Mucosa of descending colon (tissue), 3 donors: ENCODE measurements around the gene TTC9. TPM values are rescaled to one million over a fixed set of nuclear protein-coding genes. Genes with fewer than 3 reads are reported as not detected.

Experiments used
- ATAC-seq: fragments of 200-7000 bp; cut with Tn5 transposase; one replicate; pipeline ENCODE4 v1.9.1; 2020; ENCODE audit warnings: mild to moderate bottlenecking, moderate library complexity
- DNase-seq, 3 donors: peaks; one replicate each; pipeline ENCODE4 v3.0.0-alpha.2; 2020
- H3K36me3 ChIP-seq: fragments of 200-600 bp; one replicate; pipeline ENCODE4 v1.8.0; 2021; ENCODE audit warnings: low read depth, mild to moderate bottlenecking
- H3K4me1 ChIP-seq: fragments of 200-600 bp; one replicate; pipeline ENCODE4 v1.8.0; 2021; ENCODE audit warnings: low read depth, mild to moderate bottlenecking
- H3K4me3 ChIP-seq: fragments of 200-600 bp; one replicate; pipeline ENCODE4 v1.8.0; 2021; ENCODE audit warnings: mild to moderate bottlenecking
- H3K9me3 ChIP-seq: fragments of 200-600 bp; one replicate; pipeline ENCODE4 v1.8.0; 2021; ENCODE audit warnings: mild to moderate bottlenecking
- CTCF ChIP-seq: fragments of 200-600 bp; IDR thresholded peaks from one replicate; pipeline ENCODE4 v1.8.0; 2022; ENCODE audit warnings: antibody characterized with exemption, mild to moderate bottlenecking
- intact Hi-C, 2 donors: fragments of 100-400 bp; cut with DNase I in 1 of 2; cut with micrococcal nuclease in 1 of 2; formaldehyde crosslinking; loops; one replicate each; pipeline versions ENCODE4 v1.11.0 to v1.11.1; 2022; cut with DNase I, micrococcal nuclease
- total RNA-seq, 3 donors: library from RNA; stranded (reverse); fragmentation: NEBNext Ultra II Directional in 2 of 3; extraction: Animal tissue kit (Norgen Biotek cat#: 25700) in 2 of 3; gene quantifications; one replicate each; pipeline versions ENCODE4 v1.2.1 to v1.2.4, GENCODE V29; 2021 to 2023
- donor health status: DM: no; HTN: no; CAD: no; lungs with moderate emphysema.
- donor health status: DM: no; HTN: no; CAD: no.
- donor health status: DM: no; HTN: yes; CAD: no.

TTC9 gene
- total RNA-seq, 3 donors from 2014 or later: 0.20 to 0.63 (median 0.54) TPM

- Histone ChIP-seq H3K9me3 (no peaks in the 10 kb centered on the region), H3K4me1 (no peaks in the 10 kb centered on the region), H3K4me3 (no peak overlapping the region), H3K36me3 (no peaks in the 10 kb centered on the region)
- DNase-seq: no peak
- peak; percentile 39 for ATAC-seq
- no peak for TF ChIP-seq CTCF
- intact Hi-C loops: no loop called here
Measured at GRCh38 chr14:70653662-70654061, 11.9 kb downstream of the TTC9 start.

- intact Hi-C loops: no loop called here
- no peak overlapping the region for H3K4me3 ChIP-seq
Measured at GRCh38 chr14:70654632-70655031, 12.9 kb downstream of the TTC9 start.

DNA sequence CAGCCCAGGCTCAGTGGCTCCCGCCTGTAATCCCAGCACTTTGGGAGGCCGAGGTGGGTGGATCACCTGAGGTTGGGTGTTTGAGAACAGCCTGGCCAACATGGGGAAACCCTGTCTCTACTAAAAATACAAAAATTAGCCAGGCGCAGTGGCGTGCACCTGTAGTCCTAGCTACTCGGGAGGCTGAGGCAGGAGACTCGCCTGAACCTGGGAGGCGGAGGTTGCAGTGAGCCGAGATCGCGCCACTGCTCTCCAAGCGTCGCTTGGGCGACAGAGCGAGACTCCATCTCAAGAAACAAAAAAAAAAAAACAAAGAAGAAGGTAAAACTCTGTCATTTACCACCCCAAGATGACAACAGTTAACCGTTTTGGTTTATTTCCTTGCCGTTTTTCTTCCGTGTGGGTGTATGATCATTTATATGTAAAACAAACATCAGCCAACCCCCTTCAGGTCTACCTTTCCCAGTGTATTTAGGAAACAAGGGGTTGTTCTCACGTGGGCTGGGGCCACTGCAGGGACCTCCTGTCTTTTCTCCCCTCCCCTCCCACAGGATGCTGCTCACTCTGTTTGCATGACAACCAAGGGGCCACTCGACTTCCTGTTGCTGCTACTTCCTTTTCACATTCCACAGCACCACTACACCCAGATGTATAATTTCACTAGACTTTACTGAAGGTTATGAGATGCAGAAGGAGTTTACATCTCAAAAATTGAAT is 13.6 kb downstream of the TTC9 start:
- Histone ChIP-seq H3K4me1 (no peaks in the 10 kb centered on the region), H3K4me3 (no peak overlapping the region), H3K36me3 (no peaks in the 10 kb centered on the region), H3K9me3 (no peaks in the 10 kb centered on the region)
- ATAC-seq (peak; percentile 89), DNase-seq (peak; percentile 35 to 76 (median 54))
- no peak for TF ChIP-seq CTCF
- intact Hi-C loops: no loop called here

More at GRCh38 chr14:70654632-70655031, 12.9 kb downstream of the TTC9 start:
- Histone ChIP-seq H3K4me1 (no peaks in the 10 kb centered on the region), H3K36me3 (no peaks in the 10 kb centered on the region), H3K9me3 (no peaks in the 10 kb centered on the region)
- DNase-seq (no peak), ATAC-seq (no peak)
- TF ChIP-seq CTCF: no peak

DNA sequence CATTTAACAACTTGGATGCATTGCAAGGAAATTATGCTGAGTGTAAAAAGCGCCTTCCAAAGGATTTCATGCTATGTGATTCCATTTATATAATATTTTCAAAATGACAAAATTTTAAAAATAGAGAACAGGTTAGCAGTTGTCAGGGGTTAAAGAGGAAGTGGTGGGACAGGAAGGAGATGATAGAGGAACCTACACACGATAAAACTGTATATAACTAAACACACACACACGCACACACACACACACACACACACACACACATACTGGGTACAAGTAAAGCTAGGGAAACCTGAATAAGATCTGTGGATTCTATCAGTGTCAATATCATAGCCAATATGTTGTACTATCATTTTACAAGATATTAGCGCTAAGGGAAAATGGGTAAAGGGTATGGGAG is 17.2 kb downstream of the TTC9 start:
- TF ChIP-seq CTCF: no peak
- no peak overlapping the region for H3K4me3 ChIP-seq
- no peaks in the 10 kb centered on the region for H3K9me3 ChIP-seq
- H3K4me1 ChIP-seq: no peaks in the 10 kb centered on the region
- intact Hi-C loops: no loop called here
- no peak for DNase-seq
- H3K36me3 ChIP-seq: no peaks in the 10 kb centered on the region
- ATAC-seq: peak; percentile 53

- no peaks in the 10 kb centered on the region for H3K36me3 ChIP-seq
- intact Hi-C loops: no loop called here
- ATAC-seq: peak; percentile 63
Measured at GRCh38 chr14:70660967-70661893, 19.5 kb downstream of the TTC9 start.

More at GRCh38 chr14:70660967-70661893, 19.5 kb downstream of the TTC9 start:
- TF ChIP-seq CTCF: no peak
- H3K4me3 ChIP-seq: no peak overlapping the region
- peaks cover 10% of the 10 kb centered on the region for H3K4me1 ChIP-seq
- H3K9me3 ChIP-seq: no peaks in the 10 kb centered on the region
- peak in 1 of 3 donors; percentile 56 for DNase-seq
